ENCODE data around the gene HMGXB3.
"Not testable (repeated sequence)": the region's sequence is repeated elsewhere in the genome, so short reads cannot be mapped to it uniquely, and the experiment has no call there.

The HMGXB3 gene

DNA sequence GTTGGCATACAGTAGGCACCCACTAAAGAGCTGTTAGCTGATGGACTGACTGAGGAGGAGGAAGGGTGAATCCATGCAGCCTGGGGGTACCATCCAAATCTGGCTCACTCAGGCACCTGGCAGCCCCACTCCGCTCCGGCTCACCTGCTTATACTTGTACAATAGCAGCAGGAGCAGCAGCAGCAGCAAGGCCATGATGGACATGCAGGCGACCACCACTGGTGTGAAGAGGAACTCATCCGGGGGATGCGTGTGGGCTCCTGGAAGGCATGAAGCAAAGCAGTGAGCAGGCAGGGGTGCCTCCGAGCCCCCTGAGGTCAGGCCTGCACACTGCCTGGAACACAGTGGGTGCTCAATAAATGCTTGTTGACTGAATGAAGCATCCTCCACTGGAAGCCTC, 67.5 kb downstream of the HMGXB3 start:
- FAIRE-seq (no peak), DNase-seq (ENCODE audit: low spot score) (no peak)

DNA sequence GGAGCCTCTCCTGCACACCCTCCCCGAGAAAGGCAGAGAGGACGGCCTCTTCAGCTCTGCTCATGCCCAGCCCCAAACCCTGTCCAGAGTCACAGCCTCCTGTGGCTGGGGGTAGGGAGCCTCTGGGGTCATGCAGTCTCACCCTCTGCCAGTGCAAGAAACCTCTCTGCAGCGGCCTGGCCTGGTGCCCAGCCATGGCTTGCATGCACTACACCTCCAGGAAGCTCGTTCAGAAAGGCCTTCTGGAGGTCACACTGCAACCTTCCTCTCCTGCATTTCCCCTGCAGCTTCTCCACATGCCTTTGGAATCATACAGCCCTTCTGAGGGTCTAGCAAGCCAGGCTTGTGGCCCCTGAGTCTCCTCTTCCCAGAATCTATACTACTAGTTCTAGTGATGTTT, 67.9 kb downstream of the HMGXB3 start:
- DNase-seq (ENCODE audit: low spot score), result no peak
- no peak for FAIRE-seq

DNA sequence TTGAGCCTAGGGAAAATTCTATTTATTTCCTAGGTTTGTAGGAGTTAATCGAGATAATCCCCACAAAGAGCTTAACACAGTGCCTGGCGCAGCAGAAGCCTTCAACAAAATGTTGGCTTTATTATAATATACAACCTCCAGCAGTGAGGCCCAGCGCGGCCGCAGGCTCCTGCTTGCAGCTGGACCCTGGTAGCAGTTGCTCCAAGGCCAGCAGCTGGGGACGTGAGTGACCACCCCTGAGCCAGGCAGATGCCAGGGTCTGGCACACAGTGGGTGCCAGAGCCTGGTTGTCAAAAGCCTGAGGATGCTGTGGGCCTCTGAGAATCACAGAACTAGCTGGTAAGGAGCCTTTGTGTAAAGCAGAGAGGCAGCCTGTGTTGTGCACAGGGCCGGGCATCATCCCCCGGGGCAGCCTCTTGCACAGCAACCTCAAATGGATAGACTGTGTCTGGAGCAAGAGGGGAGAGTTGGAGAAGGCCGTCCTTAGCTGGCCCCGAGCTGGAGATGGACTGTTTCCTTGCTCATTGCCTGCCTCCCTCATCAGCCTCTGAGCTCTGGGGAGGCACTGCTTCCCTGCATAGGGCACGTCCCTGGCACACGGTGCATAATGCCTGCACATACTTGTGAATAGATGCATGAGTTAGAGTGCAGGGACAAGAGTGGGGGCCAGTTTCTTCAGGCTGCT, 68.6 kb downstream of the HMGXB3 start:
- DNase-seq (ENCODE audit: low spot score) (no peak), FAIRE-seq (no peak)

DNA sequence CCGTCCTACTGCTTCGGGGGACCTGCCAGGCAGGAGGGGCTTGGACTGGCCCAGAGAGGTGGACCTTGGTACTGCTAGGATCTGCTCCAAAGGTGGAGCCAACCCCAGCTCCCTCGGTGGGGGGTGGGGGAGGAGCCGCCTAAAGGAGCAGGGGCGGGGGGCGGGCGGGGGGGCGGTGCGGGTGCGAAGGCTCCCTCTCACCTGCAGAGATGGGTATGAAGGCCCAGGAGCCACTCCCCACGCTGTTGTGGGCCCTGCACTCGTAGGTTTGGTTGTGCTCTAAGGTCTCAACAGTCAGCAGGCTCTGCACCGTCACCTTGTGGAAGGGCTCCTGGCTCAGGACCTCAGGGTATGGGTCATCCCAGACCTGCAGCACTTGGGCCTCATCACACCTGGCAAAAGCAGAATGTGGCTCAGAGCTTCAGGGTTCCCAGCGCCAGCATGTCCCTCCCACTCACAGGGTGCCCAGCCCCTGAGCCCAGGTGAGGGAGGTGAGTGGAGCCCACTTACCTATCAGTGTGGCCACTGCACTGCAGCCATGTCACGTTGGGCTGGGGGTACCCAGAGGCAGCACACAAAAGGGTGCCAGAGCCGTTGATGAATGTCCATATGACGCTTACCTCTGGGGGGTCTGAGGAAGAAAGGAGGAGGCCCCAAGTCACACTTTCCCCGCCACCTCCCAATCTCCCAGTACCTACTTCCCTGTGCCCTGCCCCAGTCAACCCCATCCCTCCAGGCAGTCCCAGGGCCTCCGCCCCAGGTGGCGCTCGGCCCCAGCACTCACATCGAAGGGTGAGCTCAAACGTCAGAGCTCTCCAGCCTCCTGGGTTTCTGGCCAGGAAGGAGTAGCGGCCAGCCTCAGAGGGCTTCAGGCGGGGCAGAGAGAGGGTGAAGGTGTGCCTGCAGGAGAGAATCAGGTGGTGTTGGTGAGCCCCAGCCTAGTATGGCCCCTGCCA, 69.4 kb downstream of the HMGXB3 start:
- FAIRE-seq (no peak), DNase-seq (ENCODE audit: low spot score) (no peak)

DNA sequence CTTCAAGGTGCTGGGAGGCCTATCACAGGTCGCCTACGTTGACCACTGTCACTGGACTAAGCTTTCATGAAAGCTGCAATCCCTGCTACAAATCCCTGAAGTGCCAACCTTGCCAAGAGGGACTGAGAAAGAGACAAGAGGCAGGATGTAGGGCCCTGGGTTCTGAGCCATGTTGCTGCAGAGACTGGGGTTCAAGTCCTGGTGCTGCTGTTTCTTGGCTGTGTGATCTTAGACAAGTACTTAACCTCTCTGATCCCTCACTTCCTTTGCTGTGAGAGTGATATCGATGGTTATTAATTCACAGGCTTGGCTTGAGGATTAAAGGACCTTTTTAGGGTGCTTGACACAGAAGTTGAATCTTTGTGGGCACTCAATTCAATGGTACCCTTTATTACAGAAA, 70.3 kb downstream of the HMGXB3 start:
- DNase-seq (ENCODE audit: low spot score) (no peak), FAIRE-seq (no peak)

DNA sequence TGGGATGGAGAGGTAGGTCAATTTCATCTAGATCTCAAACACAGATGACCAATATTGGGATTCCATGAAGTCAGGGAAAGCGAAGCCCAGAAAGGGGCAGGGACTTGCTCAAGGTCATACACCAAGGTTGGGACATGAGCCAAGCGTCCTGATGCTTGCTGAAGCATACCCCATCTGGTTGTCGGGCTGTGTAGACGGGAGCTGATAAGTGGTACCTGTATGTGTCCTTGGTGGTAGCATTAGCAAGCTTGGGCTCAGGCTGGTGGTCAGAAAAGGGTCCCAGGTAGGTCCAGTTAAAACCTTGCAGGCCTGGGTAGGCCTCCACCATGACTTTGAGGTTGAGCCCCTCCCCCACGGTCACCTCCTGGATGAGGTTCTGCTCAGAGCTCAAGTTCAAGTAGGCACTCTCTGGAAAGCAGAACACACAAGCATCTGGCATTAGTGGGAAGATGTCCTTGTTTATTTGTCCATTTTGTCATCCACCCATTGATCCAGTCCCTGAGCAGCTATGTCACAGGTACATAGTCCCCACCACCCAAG, 72.6 kb downstream of the HMGXB3 start:
- FAIRE-seq (no peak), DNase-seq (ENCODE audit: low spot score) (no peak)

DNA sequence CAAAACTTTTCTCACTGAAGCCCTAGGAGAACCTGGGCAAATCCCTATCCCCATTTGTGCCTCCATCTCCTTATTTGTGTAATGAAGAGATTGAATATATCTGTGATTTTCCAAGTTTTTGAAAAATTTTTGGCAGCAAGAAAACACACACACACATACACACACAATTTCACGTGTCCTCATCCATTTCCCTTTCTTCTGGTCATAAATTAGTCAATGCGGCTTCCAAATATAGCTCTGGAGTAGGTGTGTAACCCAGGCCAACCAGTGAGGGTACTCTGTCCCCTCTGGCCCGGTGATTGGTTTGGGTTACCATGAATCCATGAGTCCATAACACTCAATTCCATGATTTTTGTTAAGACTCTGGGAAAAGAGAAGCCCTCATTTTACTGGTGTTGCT, 73.1 kb downstream of the HMGXB3 start:
- FAIRE-seq (no peak), DNase-seq (ENCODE audit: low spot score) (no peak)

DNA sequence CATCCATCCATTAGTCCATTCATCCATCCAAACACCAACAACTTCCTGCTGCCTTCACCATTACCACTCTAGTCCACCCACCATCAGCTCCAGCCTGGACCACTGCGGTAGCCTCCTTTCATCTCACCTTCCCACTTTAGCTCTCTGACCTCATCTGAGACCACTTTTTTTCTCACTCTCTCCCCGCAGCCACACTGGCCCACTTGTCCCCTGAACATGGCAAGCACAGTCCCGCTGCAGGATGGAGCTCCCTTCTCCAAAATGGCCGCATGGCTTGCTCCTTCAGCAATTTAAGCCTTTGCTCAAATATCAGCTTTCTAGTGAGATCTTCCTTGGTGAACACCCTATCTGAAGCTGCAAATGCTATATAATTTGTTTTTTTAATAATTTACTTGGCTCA, 74.7 kb downstream of the HMGXB3 start:
- DNase-seq (ENCODE audit: low spot score), result no peak
- no peak for FAIRE-seq

DNA sequence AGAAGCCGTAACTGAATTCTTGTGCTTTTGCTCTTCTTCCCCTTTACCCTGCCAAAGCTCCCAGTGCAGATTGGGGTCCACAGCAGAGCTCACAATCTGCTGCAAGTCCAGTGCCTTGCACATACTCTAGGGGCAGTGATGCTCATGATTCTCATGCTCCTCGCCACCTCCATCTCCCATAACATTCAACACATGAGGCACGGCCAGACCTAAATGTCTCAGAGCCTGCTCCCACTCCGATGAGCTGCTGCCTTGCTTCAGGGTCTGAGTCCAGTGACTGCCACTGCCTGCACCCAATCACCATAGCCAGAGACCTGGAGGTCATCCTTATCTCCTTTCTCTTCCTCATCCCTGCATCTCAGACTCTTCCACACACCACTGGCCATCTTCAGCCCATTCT, 75.3 kb downstream of the HMGXB3 start:
- FAIRE-seq (no peak), DNase-seq (ENCODE audit: low spot score) (no peak)

DNA sequence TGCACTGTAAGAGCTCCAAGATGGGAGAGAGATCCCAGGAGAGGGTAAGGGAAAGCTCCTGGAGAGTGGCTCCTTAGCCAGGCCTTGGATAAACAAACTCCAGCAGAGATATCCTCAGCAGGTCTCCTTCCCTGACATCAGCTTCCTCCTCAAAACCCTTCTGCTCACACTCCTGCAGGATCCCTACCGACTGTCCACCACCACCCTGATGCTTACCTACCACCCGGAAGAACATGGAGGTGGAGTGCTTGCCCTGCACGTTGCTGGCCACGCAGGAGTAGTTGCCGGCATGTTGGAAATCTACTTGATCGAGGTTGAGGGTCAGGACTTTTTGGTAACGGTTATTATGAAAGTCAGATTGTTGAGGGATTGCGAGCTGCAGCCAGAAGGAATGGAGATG, 76.5 kb downstream of the HMGXB3 start:
- FAIRE-seq (no peak), DNase-seq (ENCODE audit: low spot score) (no peak)

DNA sequence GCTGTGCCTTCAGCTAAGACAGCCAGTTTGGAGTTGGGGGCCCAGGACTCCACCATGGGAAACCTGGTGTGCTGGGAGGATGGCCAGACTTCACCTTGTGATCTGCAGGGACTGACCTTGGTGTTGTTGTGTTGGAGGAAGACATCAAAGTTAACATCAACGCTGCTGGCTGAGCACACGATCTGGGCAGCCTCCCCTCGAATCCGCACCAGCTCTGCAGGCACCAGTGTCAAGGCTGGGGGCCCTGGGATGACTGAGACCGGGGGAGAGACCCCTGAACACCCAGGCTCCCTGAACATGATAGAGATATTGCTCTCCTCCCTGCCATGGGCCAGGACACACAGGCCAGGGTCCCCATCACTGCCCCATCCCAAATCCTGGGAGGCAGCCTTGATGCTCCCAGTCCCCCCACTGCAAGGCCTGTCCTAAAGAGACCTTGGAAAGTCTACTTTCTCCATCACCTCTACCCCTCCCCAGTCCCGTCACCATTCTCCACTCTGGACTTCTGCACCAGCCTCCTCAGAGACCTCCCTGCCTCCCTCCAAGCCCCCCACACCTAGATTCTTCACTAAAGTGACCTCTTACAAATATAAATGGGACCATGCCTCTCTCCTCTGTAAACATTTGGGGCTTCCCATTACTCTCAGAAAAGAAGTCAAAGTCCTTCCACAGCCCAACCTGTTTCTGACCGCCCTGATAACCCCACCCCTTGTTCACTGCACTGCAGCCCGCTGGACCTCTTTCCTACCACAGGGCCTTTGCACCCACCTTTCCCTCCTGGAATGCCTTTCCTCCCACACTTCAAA, 77.7 kb downstream of the HMGXB3 start:
- DNase-seq (ENCODE audit: low spot score), result no peak
- FAIRE-seq, result no peak

DNA sequence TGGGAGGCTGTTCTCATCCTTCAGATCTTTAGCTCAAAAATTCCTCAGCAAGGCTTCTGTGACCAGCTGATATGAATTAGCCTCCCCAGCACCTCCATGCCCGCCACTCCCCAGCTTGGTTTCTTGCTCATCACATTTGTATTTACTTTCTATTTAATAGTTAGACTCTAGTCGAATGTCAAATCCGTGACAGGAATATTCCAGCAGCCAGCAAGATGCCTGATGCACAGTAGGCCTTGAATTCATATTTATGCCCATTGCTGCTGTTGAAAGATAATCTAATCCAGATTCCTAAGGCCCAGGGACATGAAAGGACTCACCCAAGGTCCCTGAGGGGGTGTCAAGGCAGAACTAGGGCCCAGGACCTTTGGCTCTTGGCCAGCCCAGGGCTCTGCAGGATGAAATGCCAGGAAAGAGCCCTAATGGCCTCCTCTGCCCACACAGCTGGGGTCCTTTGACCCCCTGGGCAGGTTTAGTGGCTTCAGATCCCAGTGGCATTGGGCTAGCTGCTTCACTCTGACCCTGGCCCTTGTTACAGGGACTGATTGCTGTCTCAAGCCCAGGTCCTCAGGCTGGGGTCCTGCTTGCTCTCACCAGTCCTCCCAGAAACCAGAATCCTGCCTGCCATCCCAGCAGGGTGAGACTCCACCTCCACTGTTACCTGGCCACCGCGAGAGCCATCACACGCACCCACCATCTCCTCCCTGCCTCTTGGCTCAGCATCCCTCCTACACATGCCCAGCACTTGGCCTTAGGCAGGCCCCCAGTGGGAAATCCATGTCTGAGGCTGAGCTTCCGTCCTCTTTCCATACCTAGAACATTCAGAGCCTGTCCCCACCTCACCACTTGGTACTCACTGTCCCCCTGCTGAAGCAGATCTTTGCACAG, 78.5 kb downstream of the HMGXB3 start:
- DNase-seq (ENCODE audit: low spot score), result no peak
- FAIRE-seq, result peak; percentile 55

DNA sequence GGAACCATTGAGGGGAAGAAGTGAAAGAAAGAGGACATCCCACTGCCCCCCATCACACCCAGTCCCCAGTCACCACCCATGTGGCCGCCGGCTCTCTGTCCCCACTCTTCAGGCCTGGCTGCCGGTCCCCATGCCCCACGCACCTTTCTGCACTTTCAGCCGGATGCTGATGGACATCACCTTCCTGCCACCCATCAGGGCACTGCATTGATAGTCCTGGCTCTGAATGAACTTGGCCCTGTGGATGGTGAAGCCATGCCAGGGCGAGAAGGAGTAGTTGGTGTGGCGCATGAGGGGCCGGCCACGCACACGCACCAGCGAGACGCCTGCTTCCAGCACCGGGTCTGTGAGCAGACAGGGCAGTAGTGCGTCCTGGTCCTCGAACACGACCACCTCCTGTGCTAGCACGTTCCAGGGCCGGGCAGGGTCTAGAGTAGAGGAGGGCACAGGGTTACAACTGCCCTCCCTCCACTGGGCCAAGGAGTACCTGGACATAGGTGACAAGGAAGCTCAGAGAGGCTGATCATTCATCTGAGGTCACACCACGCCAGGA, 79.4 kb downstream of the HMGXB3 start:
- DNase-seq (ENCODE audit: low spot score) (no peak), FAIRE-seq (peak; percentile 87)

DNA sequence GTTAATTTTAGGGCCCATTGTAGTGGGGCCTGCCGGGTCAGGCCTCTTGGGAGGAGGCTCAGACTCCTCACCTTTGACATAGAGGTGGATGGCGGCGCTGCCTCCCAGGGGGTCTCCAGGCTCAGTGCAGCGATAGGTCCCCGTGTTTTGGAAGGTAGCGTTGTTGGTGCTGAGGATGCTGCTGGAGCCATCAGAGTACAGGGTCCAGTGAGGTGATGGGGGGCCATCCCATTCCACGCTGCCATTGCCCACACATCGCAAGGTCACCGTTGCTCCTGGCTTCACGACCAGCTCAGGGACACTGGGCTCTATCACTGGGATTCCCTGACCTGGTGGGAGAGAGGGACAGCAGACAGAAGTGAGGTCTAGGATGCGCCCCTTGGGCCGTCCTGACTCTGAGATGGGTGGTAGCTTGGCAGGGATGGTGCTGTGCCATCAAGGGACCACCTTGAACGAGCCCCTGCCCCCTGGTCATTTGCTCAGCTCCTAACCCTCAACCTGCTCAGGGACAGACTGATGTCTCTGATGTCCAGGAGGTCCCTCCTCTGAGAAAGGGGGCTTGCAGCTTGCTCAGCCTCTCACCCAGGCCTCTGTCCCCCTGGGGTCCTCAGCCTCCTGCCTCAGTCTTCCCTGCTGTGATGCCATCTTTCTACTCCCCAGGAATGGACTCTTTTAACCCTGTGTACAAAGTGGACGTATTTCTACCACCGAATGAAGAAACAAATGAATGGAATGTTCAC, 80.3 kb downstream of the HMGXB3 start:
- no peak for DNase-seq (ENCODE audit: low spot score)
- peak; percentile 5 for FAIRE-seq

DNA sequence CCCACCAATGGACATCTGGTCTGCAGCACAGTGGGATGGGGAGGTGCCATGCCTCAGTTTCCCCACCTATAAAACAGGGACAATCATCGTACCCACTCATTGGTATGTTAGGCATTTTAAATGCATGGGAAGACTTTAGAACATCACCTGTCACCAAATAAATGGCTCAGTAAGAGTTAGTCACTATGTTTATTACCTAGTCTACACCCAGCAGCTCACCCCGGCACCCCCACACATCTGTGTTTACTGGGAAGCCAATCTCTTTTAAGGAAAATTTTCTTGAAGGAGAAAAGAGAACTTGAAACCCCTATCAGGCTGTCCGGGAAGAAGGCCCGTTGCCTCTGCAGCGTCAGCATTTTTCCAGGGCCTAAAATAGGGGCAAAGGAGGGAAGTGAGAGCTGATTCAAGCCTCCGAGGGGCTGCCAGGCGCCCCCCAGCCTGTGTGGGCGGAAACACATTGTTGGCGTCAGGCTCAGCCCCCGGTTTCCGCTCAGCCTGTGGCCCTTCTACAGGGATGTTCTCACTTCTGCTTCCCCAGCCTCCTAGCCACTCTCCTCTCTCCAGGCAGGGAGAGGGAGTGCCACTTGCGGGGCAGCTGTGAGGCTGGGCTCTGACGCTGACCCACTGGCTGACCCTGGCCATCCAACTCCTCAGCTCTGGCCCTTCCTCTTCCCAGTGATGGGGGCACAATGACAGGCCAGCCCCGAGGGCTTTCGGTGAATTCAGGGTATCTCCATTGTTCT, 81.2 kb downstream of the HMGXB3 start:
- FAIRE-seq, result no peak
- no peak for DNase-seq (ENCODE audit: low spot score)

DNA sequence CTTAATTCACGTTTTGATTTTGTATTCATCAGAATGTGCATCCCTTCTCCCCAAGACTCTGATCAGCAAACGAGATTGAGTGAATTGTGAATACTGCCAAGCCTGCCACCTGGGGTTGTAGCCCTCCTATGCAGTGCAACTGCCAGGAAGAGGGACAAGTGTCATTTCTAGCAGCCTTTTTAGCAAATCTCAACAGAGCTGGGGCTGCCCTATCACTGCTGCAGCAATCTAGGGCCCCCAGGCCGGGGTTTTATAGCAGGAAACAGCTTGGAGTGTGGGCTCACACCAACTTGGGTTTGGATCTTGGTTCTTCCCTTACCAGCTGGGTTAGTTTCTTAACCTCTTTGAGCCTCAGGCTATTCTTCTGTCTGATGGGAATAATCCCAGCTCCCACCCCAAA, 81.8 kb downstream of the HMGXB3 start:
- FAIRE-seq (no peak), DNase-seq (ENCODE audit: low spot score) (no peak)

DNA sequence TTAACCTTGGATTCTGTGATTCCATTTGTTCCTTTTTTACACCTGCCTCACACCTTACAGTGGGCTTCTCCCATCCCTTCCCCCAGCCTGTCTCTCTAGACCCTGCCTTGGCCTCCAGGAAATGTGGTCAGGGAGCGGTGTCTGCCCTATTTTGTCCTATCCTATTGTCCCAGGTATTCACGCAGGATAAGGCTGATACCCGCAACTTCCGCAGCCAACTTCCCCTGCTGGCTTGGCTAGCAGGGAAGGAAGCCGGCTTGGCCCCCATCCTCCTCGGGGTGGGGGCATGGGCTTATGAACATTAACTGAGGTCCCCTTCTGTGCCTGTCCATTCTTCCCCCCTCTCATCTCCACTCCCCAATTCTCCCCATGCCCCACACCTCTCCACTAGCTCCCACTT, 82.3 kb downstream of the HMGXB3 start:
- FAIRE-seq, result no peak
- no peak for DNase-seq (ENCODE audit: low spot score)

DNA sequence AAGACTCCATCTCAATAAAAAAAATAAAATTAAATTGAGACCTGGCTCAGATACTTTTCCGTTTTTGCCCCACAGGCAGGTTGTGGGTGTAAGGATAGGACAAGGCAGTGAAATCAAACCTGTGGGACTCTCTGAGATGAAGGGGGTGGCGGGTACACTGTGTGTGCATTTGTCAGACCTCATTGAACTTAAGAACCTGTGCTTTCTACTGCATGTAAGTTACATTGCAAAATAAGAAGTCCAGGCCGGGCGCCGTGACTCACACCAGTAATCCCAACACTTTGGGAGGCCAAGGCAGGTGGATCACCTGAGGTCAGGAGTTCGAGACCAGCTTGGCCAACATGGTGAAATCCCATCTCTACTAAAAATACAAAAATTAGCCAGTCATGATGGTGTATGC, 84.2 kb downstream of the HMGXB3 start:
- not testable (repeated sequence) for FAIRE-seq; DNase-seq (ENCODE audit: low spot score)
